SU-DHL-6 (cell line): ENCODE measurements around the gene CRHR2.

Experiments used
- H2AFZ ChIP-seq: fragments of 200-600 bp; sonication (generic); 2 replicates; pipeline ENCODE4 v1.6.1; 2014; ENCODE audit warnings: low read depth, mild to moderate bottlenecking, moderate library complexity, mixed read lengths, antibody characterized with exemption, low read length; ENCODE audit not compliant: severe bottlenecking
- H3F3A ChIP-seq: fragments of 200-600 bp; shearing (Covaris generic); 2 replicates; pipeline ENCODE4 v1.6.0; 2016; ENCODE audit warnings: antibody characterized with exemption, mild to moderate bottlenecking; ENCODE audit not compliant: insufficient read depth
- H3K27ac ChIP-seq: fragments of 200-600 bp; sonication (generic); 2 replicates; pipeline ENCODE4 v1.5.1; 2016; ENCODE audit warnings: low read depth, mild to moderate bottlenecking, low read length, moderate library complexity, mixed read lengths
- H3K27me3 ChIP-seq: fragments of 200-600 bp; sonication (generic), shearing (Covaris generic); 2 replicates; pipeline ENCODE4 v1.6.0; 2014; ENCODE audit warnings: mild to moderate bottlenecking, low read length
- H3K36me3 ChIP-seq: fragments of 200-600 bp; sonication (generic); 2 replicates; pipeline ENCODE4 v1.6.1; 2014; ENCODE audit warnings: mild to moderate bottlenecking, low read length, mixed read lengths
- H3K4me2 ChIP-seq: fragments of 300-600, 200-600 bp; shearing (Covaris generic), sonication (generic); 2 replicates; pipeline ENCODE4 v1.6.0; 2014; ENCODE audit warnings: low read length, low read depth, mild to moderate bottlenecking; ENCODE audit not compliant: poor library complexity, severe bottlenecking
- H3K4me3 ChIP-seq: fragments of 200-600 bp; sonication (generic); 2 replicates; pipeline ENCODE4 v1.5.1; 2014; ENCODE audit warnings: antibody characterized with exemption, low read length, mild to moderate bottlenecking, mixed read lengths; ENCODE audit not compliant: insufficient read depth, poor library complexity, severe bottlenecking
- H3K79me2 ChIP-seq: fragments of 200-600 bp; sonication (generic); 2 replicates; pipeline ENCODE4 v1.6.1; 2014; ENCODE audit warnings: mild to moderate bottlenecking, low read length, moderate library complexity; ENCODE audit not compliant: insufficient read depth
- H3K9ac ChIP-seq: fragments of 200-600 bp; sonication (generic); 2 replicates; pipeline ENCODE4 v1.7.0; 2014; ENCODE audit warnings: mild to moderate bottlenecking, low read length
- H3K9me2 ChIP-seq: fragments of 200-600 bp; sonication (generic); replicated peaks from 2 replicates; pipeline ENCODE4 v1.6.1; 2014; ENCODE audit warnings: low read length; ENCODE audit not compliant: insufficient read depth
- H3K9me3 ChIP-seq: fragments of 200-600 bp; sonication (generic); 2 replicates; pipeline ENCODE4 v1.6.1; 2014; ENCODE audit warnings: low read length, mixed read lengths; ENCODE audit not compliant: insufficient read depth
- H4K20me1 ChIP-seq: fragments of 200-600 bp; sonication (generic); 2 replicates; pipeline ENCODE4 v1.6.1; 2014; ENCODE audit warnings: low read depth, mild to moderate bottlenecking, antibody characterized with exemption, low read length, moderate library complexity, mixed read lengths
- EZH2phosphoT487 ChIP-seq: fragments of 200-600 bp; sonication (generic), shearing (Covaris generic); conservative IDR thresholded peaks from 2 replicates; pipeline ENCODE4 v1.6.1; 2018; ENCODE audit warnings: mild to moderate bottlenecking, antibody characterized with exemption, low read length, moderate library complexity, mixed read lengths
- TF ChIP-seq, protein P1 (sequence below): fragments of 200-600 bp; sonication (generic); IDR thresholded peaks from one replicate; pipeline ENCODE4 v1.5.1; 2017; ENCODE audit warnings: antibody characterized with exemption, mild to moderate bottlenecking, low read length, moderate library complexity; ENCODE audit not compliant: insufficient read depth, poor library complexity, severe bottlenecking

Gene CRHR2

DNA sequence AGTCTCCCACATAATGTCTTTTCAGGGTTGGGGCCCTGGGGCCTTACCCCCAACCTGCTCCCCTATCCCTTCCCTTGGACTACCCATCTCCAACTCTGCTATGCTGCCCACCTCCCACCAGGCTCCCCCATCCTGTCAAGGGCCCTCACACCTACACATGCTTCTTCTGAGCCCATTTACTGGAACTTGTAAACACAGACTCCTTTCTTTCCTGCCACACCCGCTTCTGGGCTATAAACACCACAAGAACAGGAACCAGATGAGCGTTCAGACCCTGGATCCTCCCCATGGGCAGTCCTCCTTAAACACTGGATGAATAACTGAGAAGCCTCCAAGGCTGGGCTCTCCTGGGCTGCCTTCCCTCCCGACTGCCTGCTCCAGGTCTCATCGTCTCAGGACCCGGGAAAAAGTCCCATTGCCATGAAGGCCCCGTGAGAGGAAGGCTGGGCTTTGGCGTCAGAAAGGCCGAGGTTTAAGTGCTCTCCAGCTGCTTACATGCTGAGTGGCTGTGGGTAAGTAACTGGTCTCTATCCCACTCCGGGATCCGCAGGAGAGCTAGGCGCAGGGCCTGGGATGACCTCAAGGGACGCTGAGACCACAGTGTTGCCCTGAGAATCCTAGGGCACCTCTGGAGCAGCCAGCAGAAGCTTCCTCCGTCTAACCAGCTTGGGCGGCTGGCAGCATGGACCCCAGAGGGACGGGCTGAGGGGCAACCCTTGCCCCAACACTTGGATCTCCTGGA lies 15.6 kb upstream of the CRHR2 start:
- Histone ChIP-seq H3K4me2 (no peak overlapping the region), H3K4me3 (no peak overlapping the region), H3K9me3 (no peaks in the 10 kb centered on the region), H2AFZ (no peak overlapping the region), H3K9me2 (no peaks in the 10 kb centered on the region), H3K9ac (no peak overlapping the region), H4K20me1 (no peaks in the 10 kb centered on the region), H3K36me3 (no peaks in the 10 kb centered on the region), H3K27ac (no peak overlapping the region), H3K79me2 (no peaks in the 10 kb centered on the region), H3F3A (no peaks in the 10 kb centered on the region), H3K27me3 (no peaks in the 10 kb centered on the region)
- TF ChIP-seq, protein P1, sequence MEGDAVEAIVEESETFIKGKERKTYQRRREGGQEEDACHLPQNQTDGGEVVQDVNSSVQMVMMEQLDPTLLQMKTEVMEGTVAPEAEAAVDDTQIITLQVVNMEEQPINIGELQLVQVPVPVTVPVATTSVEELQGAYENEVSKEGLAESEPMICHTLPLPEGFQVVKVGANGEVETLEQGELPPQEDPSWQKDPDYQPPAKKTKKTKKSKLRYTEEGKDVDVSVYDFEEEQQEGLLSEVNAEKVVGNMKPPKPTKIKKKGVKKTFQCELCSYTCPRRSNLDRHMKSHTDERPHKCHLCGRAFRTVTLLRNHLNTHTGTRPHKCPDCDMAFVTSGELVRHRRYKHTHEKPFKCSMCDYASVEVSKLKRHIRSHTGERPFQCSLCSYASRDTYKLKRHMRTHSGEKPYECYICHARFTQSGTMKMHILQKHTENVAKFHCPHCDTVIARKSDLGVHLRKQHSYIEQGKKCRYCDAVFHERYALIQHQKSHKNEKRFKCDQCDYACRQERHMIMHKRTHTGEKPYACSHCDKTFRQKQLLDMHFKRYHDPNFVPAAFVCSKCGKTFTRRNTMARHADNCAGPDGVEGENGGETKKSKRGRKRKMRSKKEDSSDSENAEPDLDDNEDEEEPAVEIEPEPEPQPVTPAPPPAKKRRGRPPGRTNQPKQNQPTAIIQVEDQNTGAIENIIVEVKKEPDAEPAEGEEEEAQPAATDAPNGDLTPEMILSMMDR, result no peak
- no peak for TF ChIP-seq EZH2phosphoT487

DNA sequence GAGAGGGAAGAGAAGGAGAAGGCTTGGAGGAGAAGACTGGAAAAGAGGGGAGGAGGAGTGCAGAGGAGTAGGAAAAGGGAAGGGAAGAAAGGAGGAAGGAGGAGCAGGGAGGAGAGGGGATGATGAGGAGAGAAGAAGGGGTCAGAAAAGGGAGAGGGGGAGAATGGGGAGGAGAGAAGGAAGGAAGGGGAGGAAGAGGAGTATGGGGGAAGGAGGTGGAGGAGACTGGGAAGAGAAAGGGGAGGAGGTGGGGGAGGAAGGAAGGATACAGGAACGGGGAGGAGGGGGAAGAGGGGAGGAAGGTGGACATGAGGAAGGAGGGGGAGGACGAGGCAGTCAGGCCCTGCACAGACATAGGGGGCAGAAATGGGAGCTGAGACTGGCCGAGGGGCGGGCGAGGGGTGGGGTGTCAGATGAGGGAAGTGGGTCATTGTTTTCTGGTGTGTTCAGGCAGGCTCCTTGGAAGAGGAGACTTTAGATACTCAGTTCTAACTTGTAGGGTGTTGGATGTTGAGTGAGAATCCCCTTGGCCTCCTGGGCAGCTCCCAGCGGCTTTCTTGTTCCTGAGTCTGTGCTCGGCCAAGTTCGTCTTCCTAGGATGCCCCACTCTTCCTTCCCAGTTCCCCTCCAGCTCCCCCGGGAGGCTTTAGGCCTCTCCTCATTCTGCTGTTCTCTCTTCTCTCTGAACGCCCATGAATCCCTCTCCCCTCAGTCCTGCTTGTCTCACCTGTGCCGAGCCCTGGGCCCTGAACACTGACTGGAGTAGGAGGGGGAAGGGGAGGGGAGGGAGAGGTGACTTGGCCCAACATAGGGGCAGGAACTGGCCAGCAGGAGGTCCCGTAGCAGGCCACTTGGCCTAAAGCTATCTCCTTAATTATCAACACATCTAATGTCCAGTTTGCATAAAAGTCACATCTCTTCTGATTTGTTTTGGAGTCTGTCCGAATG lies 12.8 kb upstream of the CRHR2 start:
- Histone ChIP-seq H3K4me3 (no peak overlapping the region), H3K27ac (no peak overlapping the region), H3K4me2 (no peak overlapping the region), H3K79me2 (no peaks in the 10 kb centered on the region), H3K27me3 (no peaks in the 10 kb centered on the region), H2AFZ (no peak overlapping the region), H3K9ac (no peak overlapping the region), H3K36me3 (no peaks in the 10 kb centered on the region), H3K9me3 (no peaks in the 10 kb centered on the region), H3F3A (no peaks in the 10 kb centered on the region), H4K20me1 (no peaks in the 10 kb centered on the region), H3K9me2 (no peaks in the 10 kb centered on the region)
- TF ChIP-seq, protein P1, result no peak
- no peak for TF ChIP-seq EZH2phosphoT487

DNA sequence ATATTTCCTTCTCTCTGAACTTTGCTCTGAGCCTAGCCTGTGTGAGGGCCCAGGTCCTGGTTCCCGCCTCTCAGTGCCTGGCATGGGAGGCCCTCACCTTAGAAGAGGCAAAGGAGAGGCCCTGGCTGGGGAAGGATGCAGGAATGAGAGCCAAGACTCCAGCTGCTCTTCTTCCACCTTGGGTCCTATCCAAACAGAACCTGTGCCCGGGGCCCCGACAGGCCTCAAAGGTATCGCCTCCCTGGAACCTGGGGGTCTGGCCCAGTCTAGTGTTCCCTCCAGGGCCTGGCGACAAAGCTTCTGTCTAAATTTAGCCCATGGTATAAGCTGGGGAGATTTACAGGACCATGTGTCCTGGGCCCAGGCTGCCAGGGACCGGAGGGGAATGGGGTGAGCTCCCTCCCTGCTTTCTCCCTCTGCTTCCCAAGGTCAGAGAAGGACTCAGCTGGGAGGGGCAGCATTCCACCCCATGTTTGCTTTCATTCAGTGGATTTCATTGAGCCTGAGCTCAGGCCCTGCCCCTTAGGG lies 12.0 kb upstream of the CRHR2 start:
- no peak overlapping the region for H3K4me3 ChIP-seq
- H3K4me2 ChIP-seq, result no peak overlapping the region
- TF ChIP-seq EZH2phosphoT487, result no peak
- TF ChIP-seq, protein P1, result no peak
- H3K9ac ChIP-seq, result no peak overlapping the region
- H4K20me1 ChIP-seq, result no peaks in the 10 kb centered on the region
- H3K79me2 ChIP-seq, result no peaks in the 10 kb centered on the region
- no peak overlapping the region for H3K27ac ChIP-seq
- H3F3A ChIP-seq, result no peaks in the 10 kb centered on the region
- H2AFZ ChIP-seq, result no peak overlapping the region
- H3K36me3 ChIP-seq, result no peaks in the 10 kb centered on the region
- no peaks in the 10 kb centered on the region for H3K9me3 ChIP-seq
- no peaks in the 10 kb centered on the region for H3K27me3 ChIP-seq
- no peaks in the 10 kb centered on the region for H3K9me2 ChIP-seq
